Measurements from ENCODE around the gene ARMCX4.
"Not testable (repeated sequence)": the region's sequence is repeated elsewhere in the genome, so short reads cannot be mapped to it uniquely, and the experiment has no call there.

ARMCX4 gene

DNA sequence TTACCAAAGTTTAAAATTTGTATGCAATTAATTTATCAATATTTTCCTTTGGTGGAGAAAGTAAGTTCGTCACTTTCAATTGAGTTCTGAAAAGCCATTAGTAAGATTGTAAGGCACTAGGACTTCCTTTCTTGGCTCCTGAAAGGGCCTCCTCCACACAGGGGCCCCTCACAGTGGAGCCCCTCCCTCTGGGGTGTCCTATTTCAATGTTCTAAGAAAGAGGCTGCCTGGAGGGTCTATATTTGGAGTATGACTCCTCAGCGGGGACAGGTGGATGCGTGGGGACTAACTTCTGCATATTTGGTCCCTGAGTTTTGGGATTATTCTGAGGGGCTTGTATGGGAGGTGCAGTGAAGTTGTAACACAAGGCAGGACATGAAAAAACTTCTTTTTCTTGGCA is 1.6 kb upstream of the ARMCX4 start:
- Histone ChIP-seq H4K20me1 (no peaks in the 10 kb centered on the region), H3K9me3 (peaks cover 5% of the 10 kb centered on the region; the same call in 1 of the 2 replicates), H3K27me3 (no peaks in the 10 kb centered on the region), H3K4me2 (no peak overlapping the region), H3K4me3 (no peak overlapping the region), H3K36me3 (no peaks in the 10 kb centered on the region), H3K27ac (no peak overlapping the region), H3K9ac (no peak overlapping the region), H3K4me1 (no peaks in the 10 kb centered on the region)
- no peak for TF ChIP-seq Cebpa-rat (IDR thresholded peaks at IDR 0.05)

DNA sequence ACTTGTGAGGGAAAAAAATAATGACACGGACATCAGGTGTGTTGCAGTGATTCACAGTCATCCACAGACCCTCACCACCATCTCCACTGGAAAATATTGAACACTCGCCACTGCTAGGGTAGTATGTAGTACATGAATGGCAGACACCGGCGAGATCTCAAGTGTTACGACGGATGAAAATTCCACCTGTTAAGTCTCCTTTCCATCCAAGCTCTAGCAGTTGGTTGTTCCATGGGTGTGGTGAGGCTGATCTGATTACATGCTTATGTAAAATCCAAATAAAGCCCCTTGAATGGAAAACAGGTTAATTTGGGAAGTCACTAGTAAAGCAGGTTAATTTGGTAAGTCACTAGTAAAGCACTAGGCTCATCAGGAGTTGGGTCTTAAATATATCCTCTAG is 1.1 kb upstream of the ARMCX4 start:
- H3K9ac ChIP-seq, result no peak overlapping the region

DNA sequence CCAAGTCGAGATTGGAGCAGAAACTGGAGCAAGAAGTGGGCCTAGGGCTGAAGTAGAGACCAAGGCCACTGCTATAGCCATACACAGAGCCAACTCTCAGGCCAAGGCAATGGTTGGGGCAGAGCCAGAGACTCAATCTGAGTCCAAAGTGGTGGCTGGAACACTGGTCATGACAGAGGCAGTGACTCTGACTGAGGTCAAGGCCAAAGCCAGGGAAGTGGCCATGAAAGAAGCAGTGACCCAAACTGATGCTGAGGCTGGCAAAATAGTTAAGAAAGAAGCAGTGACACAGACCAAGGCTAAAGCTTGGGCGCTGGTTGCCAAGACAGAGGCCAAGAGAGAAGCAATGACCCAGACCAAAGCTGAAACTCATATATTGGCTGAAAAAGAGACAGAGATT is 3.5 kb downstream of the ARMCX4 start:
- H3K4me1 ChIP-seq, result no peaks in the 10 kb centered on the region
- H3K4me3 ChIP-seq, result no peak overlapping the region
- H3K27ac ChIP-seq, result no peak overlapping the region
- no peak for TF ChIP-seq Cebpa-rat (IDR thresholded peaks at IDR 0.05)
- H3K9ac ChIP-seq, result no peak overlapping the region
- no peak overlapping the region for H3K4me2 ChIP-seq
- H3K27me3 ChIP-seq, result no peaks in the 10 kb centered on the region
- H4K20me1 ChIP-seq, result no peaks in the 10 kb centered on the region
- peaks cover 6% of the 10 kb centered on the region; the same call in 1 of the 2 replicates for H3K9me3 ChIP-seq
- no peaks in the 10 kb centered on the region for H3K36me3 ChIP-seq

More for the DNA sequence above, 1.1 kb upstream of the ARMCX4 start:
- Histone ChIP-seq H3K4me2 (no peak overlapping the region), H3K36me3 (no peaks in the 10 kb centered on the region), H3K4me1 (no peaks in the 10 kb centered on the region), H3K4me3 (no peak overlapping the region), H4K20me1 (no peaks in the 10 kb centered on the region), H3K9me3 (peaks cover 6% of the 10 kb centered on the region; the same call in 1 of the 2 replicates), H3K27me3 (no peaks in the 10 kb centered on the region), H3K27ac (no peak overlapping the region)
- no peak for TF ChIP-seq Cebpa-rat (IDR thresholded peaks at IDR 0.05)

DNA sequence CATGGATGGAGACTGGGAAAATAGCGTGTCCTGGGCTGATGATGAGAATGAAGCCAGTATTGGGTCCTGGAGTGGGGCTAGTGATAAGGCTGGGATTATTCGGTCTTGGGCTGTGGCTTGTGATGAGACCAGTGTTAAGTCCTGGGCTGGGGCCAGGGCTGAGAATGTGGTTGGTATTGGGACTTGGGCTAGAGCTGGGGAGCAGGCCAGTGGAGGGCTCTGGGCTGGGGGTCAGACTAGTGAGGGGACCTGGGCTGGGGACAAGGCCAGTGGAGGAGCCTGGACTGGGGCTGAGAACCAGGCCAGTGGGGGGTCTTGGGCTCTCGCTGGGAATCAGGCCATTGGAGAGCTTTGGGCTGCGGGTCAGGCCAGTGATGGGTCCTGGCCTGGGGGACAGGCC is 6.7 kb downstream of the ARMCX4 start:
- H3K27me3 ChIP-seq, result no peaks in the 10 kb centered on the region
- H3K9me3 ChIP-seq, result peaks cover 6% of the 10 kb centered on the region; the same call in 1 of the 2 replicates
- H3K36me3 ChIP-seq, result no peaks in the 10 kb centered on the region
- H3K4me1 ChIP-seq, result no peaks in the 10 kb centered on the region
- no peak for TF ChIP-seq Cebpa-rat (IDR thresholded peaks at IDR 0.05)
- H3K27ac ChIP-seq, result no peak overlapping the region
- no peak overlapping the region for H3K4me3 ChIP-seq
- H3K4me2 ChIP-seq, result no peak overlapping the region
- no peak overlapping the region for H3K9ac ChIP-seq
- H4K20me1 ChIP-seq, result no peaks in the 10 kb centered on the region

DNA sequence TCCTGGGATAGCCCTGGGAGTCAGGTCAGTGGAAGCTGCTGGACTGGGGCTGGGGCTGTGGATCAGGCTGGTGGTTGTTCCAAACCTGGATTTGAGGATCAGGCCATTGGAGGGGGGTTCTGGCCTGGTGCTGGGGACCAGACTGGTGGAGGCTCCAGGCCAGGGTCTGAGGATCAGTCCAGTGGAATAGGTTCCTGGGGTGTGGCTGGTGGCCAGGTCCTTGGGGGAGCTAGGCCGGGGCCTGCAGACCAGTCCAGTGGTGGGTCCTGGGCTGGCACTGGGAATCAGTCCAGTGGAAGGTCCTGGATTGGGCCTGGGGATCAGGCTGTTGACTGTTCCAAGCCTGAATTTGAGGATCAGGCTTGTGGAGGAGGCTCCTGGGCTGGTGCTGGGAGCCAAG is 8.0 kb downstream of the ARMCX4 start:
- H3K9me3 ChIP-seq, result peaks cover 6% of the 10 kb centered on the region; the same call in 1 of the 2 replicates
- no peaks in the 10 kb centered on the region for H3K27me3 ChIP-seq
- no peaks in the 10 kb centered on the region for H4K20me1 ChIP-seq
- H3K9ac ChIP-seq, result no peak overlapping the region
- H3K27ac ChIP-seq, result no peak overlapping the region
- no peak overlapping the region for H3K4me2 ChIP-seq
- TF ChIP-seq Cebpa-rat (IDR thresholded peaks at IDR 0.05), result no peak
- no peak overlapping the region for H3K4me3 ChIP-seq
- no peaks in the 10 kb centered on the region for H3K4me1 ChIP-seq
- H3K36me3 ChIP-seq, result no peaks in the 10 kb centered on the region

DNA sequence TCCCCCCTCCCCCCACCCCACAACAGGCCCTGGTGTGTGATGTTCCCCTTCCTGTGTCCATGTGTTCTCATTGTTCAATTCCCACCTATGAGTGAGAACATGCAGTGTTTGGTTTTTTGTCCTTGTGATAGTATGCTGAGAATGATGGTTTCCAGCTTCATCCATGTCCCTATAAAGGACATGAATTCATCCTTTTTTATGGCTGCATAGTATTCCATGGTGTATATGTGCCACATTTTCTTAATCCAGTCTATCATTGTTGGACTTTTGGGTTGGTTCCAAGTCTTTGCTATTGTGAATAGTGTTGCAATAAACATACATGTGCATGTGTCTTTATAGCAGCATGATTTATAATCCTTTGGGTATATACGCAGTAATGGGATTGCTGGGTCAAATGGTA is 17.7 kb downstream of the ARMCX4 start:
- H3K27me3 ChIP-seq, H4K20me1 ChIP-seq, H3K4me3 ChIP-seq, H3K4me2 ChIP-seq, H3K36me3 ChIP-seq, H3K4me1 ChIP-seq, H3K9ac ChIP-seq, H3K27ac ChIP-seq: not testable (repeated sequence)
- peaks cover 23% of the 10 kb centered on the region for H3K9me3 ChIP-seq

DNA sequence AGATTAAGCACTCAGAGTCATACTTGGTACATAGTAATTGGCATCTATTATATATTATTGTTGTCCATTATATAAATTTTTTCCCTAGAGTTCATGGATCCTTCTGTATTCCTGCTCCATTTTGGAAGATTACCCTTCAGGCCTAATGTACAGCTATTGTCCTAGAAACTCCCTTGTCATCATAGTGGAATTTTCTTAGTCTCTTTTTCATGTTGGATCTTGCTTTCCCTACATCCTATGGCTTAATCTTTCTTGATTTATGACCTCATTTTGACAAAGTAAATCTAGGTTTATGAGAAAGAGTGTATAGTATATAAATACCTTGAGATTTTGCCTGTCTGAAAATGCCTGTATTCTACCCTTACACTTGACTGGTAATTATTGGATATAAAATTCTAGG is 22.1 kb downstream of the ARMCX4 start:
- no peaks in the 10 kb centered on the region for H3K36me3 ChIP-seq
- H3K4me2 ChIP-seq, result no peak overlapping the region
- H3K27me3 ChIP-seq, result no peaks in the 10 kb centered on the region
- H3K9me3 ChIP-seq, result 0 out of 2 replicates have a peak, but pooled peaks cover 1% of the 10 kb centered on the region
- H3K9ac ChIP-seq, result no peak overlapping the region
- H3K27ac ChIP-seq, result no peak overlapping the region
- TF ChIP-seq Cebpa-rat (IDR thresholded peaks at IDR 0.05), result no peak
- no peak overlapping the region for H3K4me3 ChIP-seq
- no peaks in the 10 kb centered on the region for H4K20me1 ChIP-seq
- H3K4me1 ChIP-seq, result no peaks in the 10 kb centered on the region

DNA sequence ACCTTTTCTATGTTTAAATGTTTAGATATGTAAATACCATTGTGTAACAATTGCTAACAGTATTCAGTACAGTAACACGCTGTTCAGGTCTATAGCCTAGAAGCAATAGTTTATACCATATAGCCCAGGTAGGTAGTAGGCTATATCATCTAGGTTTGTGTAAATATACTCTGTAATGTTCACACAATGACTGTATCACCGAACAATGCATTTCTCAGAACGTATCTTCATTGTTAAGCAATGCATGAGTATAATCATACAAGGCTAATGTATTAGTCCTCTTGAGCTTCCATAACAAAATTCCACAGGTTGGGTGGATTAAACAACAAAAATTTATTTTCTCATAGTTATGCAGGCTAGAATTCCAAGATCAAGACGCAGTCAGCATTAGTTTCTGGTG is 22.7 kb downstream of the ARMCX4 start:
- Histone ChIP-seq H3K4me2 (no peak overlapping the region), H4K20me1 (no peaks in the 10 kb centered on the region), H3K9ac (no peak overlapping the region), H3K27me3 (no peaks in the 10 kb centered on the region), H3K36me3 (no peaks in the 10 kb centered on the region), H3K27ac (no peak overlapping the region), H3K4me1 (no peaks in the 10 kb centered on the region), H3K4me3 (no peak overlapping the region), H3K9me3 (no peaks in the 10 kb centered on the region)
- TF ChIP-seq Cebpa-rat (IDR thresholded peaks at IDR 0.05), result no peak

DNA sequence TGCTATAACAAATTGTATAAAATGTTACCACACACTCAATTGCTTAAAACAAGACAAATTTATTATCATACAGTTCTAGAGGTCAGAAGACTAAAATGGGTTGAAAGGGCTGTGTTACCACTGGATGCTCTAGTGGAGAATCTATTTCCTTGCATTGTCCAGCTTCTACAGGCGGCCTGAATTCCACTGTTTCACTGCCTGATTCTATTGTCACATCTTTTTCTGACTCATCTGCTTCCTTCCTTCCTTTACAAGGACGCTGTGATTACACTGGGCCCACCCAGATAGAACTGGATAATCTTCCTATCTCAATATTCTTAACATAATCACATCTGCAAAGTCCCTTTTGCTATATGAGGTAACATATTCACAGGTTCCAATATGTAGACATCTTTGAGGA is 45.7 kb downstream of the ARMCX4 start:
- Histone ChIP-seq H3K36me3 (no peaks in the 10 kb centered on the region), H3K4me1 (no peaks in the 10 kb centered on the region), H3K27me3 (no peaks in the 10 kb centered on the region), H3K4me3 (no peak overlapping the region), H3K27ac (no peak overlapping the region), H3K9me3 (no peaks in the 10 kb centered on the region), H3K4me2 (no peak overlapping the region), H3K9ac (no peak overlapping the region), H4K20me1 (no peaks in the 10 kb centered on the region)
- no peak for TF ChIP-seq Cebpa-rat (IDR thresholded peaks at IDR 0.05)
